Measurements from ENCODE around the gene TRIM50. TPM values are rescaled to one million over a fixed set of nuclear protein-coding genes. Genes with fewer than 3 reads are reported as not detected.
A peak's percentile ranks its signal among the peaks of the same experiment; 100 is the strongest.

Gene TRIM50
- total and polyA plus RNA-seq, 2 experiments from 2014 or later = 9.8 to 10.8 TPM

DNA sequence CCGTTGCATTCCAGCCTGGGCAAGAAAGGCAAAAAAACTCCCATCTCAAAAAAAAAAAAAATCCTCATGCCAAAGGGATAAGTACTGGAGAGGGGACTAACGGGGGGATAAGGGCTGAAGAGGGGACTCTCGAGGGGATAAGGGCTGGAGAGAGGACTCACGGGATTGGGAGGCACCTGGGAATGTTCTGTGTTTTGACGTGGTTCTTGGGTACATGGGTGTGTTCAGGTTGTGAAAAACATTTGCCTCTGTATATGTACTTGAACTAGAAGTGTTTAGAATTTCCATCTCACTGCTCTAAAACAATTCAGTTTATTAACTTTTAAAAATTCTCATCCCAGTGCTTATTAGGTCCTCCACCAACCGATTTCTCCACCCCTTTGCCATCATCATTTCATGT lies 4.6 kb upstream of the TRIM50 start:
- Histone ChIP-seq H3K9me3 (ENCODE audit: low read depth) (no peaks in the 10 kb centered on the region), H3K27me3 (no peaks in the 10 kb centered on the region), H3K36me3 (replicated peaks; ENCODE audit: insufficient read depth, low read depth) (no peaks in the 10 kb centered on the region), H4K20me1 (ENCODE audit: insufficient read depth, poor library complexity, severe bottlenecking) (no peaks in the 10 kb centered on the region), H3K4me3 (no peak overlapping the region), H3K4me1 (ENCODE audit: insufficient read depth) (peaks cover 12% of the 10 kb centered on the region), H3K4me2 (no peak overlapping the region), H3K27ac (no peak overlapping the region), H3K9me2 (replicated peaks; ENCODE audit: insufficient read depth) (no peaks in the 10 kb centered on the region), H2AFZ (no peak overlapping the region), H3K79me2 (no peaks in the 10 kb centered on the region)
- TF ChIP-seq, protein P1, sequence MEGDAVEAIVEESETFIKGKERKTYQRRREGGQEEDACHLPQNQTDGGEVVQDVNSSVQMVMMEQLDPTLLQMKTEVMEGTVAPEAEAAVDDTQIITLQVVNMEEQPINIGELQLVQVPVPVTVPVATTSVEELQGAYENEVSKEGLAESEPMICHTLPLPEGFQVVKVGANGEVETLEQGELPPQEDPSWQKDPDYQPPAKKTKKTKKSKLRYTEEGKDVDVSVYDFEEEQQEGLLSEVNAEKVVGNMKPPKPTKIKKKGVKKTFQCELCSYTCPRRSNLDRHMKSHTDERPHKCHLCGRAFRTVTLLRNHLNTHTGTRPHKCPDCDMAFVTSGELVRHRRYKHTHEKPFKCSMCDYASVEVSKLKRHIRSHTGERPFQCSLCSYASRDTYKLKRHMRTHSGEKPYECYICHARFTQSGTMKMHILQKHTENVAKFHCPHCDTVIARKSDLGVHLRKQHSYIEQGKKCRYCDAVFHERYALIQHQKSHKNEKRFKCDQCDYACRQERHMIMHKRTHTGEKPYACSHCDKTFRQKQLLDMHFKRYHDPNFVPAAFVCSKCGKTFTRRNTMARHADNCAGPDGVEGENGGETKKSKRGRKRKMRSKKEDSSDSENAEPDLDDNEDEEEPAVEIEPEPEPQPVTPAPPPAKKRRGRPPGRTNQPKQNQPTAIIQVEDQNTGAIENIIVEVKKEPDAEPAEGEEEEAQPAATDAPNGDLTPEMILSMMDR (IDR thresholded peaks at IDR 0.05; ENCODE audit: poor library complexity) = no peak
- TF ChIP-seq EZH2 (IDR thresholded peaks at IDR 0.05; ENCODE audit: borderline replicate concordance) = no peak
- no peak for TF ChIP-seq EZH2phosphoT487 (IDR thresholded peaks at IDR 0.05; ENCODE audit: low read depth, severe bottlenecking, unreplicated experiment)
- WGBS (ENCODE audit: low lambda C conversion rate, missing lambda C conversion rate) = 91% methylated on average over 6 of the region's 6 CpGs
- DNase-seq (ENCODE audit: low spot score) = no peak

DNA sequence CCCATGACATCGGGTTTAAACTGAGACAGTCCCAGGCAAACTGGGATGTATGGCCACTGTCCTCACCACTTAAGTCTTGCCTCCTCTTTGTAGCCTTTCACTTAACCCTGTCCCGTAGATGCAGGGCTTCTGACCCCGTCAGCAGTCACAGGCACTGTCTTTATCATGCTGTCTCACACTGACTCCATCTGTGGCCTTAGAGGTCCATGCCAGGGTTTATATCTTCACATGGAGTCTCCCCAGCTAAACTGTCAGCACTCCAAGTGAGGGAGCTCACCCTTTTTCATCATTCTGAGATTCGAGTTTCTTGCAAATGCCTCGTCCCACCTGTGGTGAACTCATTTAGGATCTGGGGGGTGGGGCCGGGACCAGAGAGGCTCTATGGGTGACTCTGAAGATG lies 2.9 kb upstream of the TRIM50 start:
- Histone ChIP-seq H3K4me1 (ENCODE audit: insufficient read depth) (peaks cover 12% of the 10 kb centered on the region), H3K9me3 (ENCODE audit: low read depth) (no peaks in the 10 kb centered on the region), H2AFZ (peak overlapping the region; percentile 77), H3K27me3 (no peaks in the 10 kb centered on the region), H3K9me2 (replicated peaks; ENCODE audit: insufficient read depth) (no peaks in the 10 kb centered on the region), H3K27ac (peak overlapping the region; percentile 39), H4K20me1 (ENCODE audit: insufficient read depth, poor library complexity, severe bottlenecking) (no peaks in the 10 kb centered on the region), H3K4me2 (peak overlapping the region; percentile 69), H3K36me3 (replicated peaks; ENCODE audit: insufficient read depth, low read depth) (no peaks in the 10 kb centered on the region), H3K4me3 (no peak overlapping the region), H3K79me2 (no peaks in the 10 kb centered on the region)
- TF ChIP-seq EZH2 (IDR thresholded peaks at IDR 0.05; ENCODE audit: borderline replicate concordance) (no peak), EZH2phosphoT487 (IDR thresholded peaks at IDR 0.05; ENCODE audit: low read depth, severe bottlenecking, unreplicated experiment) (no peak)
- TF ChIP-seq, protein P1 (IDR thresholded peaks at IDR 0.05; ENCODE audit: poor library complexity) = no peak
- DNase-seq (ENCODE audit: low spot score) = no peak
- 69% methylated on average over 6 of the region's 6 CpGs for WGBS (ENCODE audit: low lambda C conversion rate, missing lambda C conversion rate)

DNA sequence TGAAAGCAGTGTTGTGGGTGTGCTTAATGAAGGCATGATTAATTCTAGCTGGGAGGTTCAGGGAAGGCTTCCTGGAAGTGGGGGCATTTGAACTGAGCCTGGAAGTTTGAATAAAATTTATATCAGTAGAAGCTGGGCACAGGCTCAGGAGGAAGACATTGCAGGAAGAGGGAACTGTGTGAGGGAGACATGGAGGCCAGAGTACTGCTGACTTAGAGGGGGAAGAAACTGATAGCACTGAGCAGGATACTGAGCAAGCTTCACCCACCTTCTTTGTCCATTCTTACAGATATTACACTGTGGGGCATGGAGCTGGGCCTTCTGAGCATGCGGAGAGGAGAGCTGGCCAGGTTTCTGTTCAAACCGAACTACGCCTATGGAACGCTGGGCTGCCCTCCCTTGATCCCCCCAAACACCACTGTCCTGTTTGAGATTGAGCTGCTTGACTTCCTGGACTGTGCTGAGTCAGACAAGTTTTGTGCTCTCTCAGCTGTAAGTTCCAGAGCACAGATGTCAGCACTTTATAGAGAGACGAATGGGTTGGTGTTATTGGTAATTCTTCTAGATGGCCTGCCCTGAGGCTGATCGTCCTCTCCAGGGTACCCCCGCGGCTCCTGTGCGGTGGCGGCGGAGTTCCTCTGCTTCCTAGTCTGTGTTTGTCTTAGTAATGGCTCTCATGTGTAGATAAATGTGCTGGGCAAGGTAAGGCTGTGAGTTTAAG lies 2.1 kb upstream of the TRIM50 start:
- Histone ChIP-seq H3K4me2 (peak overlapping the region; percentile 69), H3K79me2 (no peaks in the 10 kb centered on the region), H3K4me1 (ENCODE audit: insufficient read depth) (peaks cover 12% of the 10 kb centered on the region), H3K9me3 (ENCODE audit: low read depth) (no peaks in the 10 kb centered on the region), H3K27ac (peak overlapping the region; percentile 39), H2AFZ (peak overlapping the region; percentile 77), H3K9me2 (replicated peaks; ENCODE audit: insufficient read depth) (no peaks in the 10 kb centered on the region), H4K20me1 (ENCODE audit: insufficient read depth, poor library complexity, severe bottlenecking) (no peaks in the 10 kb centered on the region), H3K4me3 (no peak overlapping the region), H3K27me3 (no peaks in the 10 kb centered on the region), H3K36me3 (replicated peaks; ENCODE audit: insufficient read depth, low read depth) (no peaks in the 10 kb centered on the region)
- peak; percentile 35 for DNase-seq (ENCODE audit: low spot score)
- WGBS (ENCODE audit: low lambda C conversion rate, missing lambda C conversion rate) = 28% methylated on average over 11 of the region's 11 CpGs
- TF ChIP-seq EZH2phosphoT487 (IDR thresholded peaks at IDR 0.05; ENCODE audit: low read depth, severe bottlenecking, unreplicated experiment) (no peak), EZH2 (IDR thresholded peaks at IDR 0.05; ENCODE audit: borderline replicate concordance) (no peak)
- TF ChIP-seq, protein P1 (IDR thresholded peaks at IDR 0.05; ENCODE audit: poor library complexity) = no peak

Measured in hepatocyte (in vitro differentiated cells).